ENCODE results near the gene SLCO3A1.
A peak's percentile ranks its signal among the peaks of the same experiment; 100 is the strongest.

SLCO3A1 gene

DNA sequence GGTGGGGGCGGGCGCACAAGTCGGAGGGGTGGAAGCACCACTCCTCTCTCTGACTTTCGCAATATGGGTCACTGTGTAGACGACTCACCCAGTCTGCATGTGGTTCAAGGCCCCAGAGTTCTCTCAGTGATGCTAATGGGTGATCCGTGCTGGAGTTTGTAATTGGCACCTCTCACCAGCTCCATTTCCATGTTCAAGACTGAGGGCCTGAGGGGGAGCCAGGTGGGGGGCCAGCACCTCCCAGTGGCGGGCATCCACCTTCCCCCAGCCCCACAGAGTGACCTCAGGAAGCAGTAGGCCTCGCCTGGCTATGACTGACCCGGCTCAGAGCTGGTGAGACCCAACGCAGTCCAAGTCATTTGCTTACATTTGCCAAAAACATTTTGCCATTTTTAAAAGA, 310.1 kb downstream of the SLCO3A1 start:
- TF ChIP-seq ZIC2 (tag by site-specific recombination; IDR thresholded peaks at IDR 0.05) (peak; percentile 15; the same call in 1 of the 2 replicates), ZNF544 (tag by site-specific recombination; IDR thresholded peaks at IDR 0.05) (no peak)
- H3K36me3 ChIP-seq (ENCODE audit: control insufficient read depth in 2 of 2, insufficient read depth in 1 of 2, low read length in 2 of 2), result no peaks in the 10 kb centered on the region
- no peaks in the 10 kb centered on the region for H3K9me3 ChIP-seq (ENCODE audit: control insufficient read depth, insufficient read depth, low read depth, low read length)
- ChIA-PET POLR2A (no interaction called here), CTCF (no interaction called here)
- no peak overlapping the region for H3K4me3 ChIP-seq (ENCODE audit: low read depth, low read length)
- H3K27ac ChIP-seq (ENCODE audit: extremely low read depth, low read depth, low read length), result no peak overlapping the region
- peaks cover 6% of the 10 kb centered on the region for H3K4me1 ChIP-seq (ENCODE audit: control insufficient read depth, insufficient read depth, low read length)

DNA sequence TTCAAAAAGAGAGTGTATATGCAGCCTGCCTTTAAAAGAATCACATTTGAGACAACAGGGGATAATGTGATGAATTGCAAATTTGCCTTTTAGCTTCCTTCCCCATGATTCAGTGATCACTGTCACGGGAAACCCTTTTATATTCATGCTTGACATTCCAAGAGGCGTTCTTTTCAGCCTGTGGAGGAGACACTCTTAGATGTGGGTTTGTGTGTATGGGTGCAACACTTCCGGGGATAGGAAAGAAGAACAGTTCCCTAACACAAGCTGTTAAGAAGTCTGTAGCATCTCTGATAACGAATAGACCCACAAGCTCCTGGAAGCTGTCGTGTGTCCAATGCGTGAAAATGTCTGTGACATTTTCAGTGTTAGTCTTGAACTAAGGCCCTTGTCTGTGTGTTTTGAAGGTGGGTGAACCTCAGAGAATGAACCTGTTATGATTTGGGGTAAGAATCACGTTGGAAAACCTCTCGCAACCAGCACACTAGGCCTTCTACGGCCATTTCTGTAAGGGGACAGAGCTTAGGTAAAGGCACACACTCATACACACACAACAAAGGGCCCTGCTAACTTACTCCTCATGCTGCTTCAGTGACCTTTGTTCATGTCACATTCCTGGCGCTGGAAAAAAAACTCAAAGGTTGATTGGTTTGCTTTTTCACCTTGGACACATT, 311.0 kb downstream of the SLCO3A1 start:
- H3K27ac ChIP-seq (ENCODE audit: extremely low read depth, low read depth, low read length), result no peak overlapping the region
- H3K4me1 ChIP-seq (ENCODE audit: control insufficient read depth, insufficient read depth, low read length), result peaks cover 6% of the 10 kb centered on the region
- no peak overlapping the region for H3K4me3 ChIP-seq (ENCODE audit: low read depth, low read length)
- CTCF ChIA-PET, result interaction anchor here (0.7 kb wide), 1 partner anchor 9 kb away, joined by 4 read pairs; no protein-coding TSS in a partner anchor
- no peaks in the 10 kb centered on the region for H3K36me3 ChIP-seq (ENCODE audit: control insufficient read depth in 2 of 2, insufficient read depth in 1 of 2, low read length in 2 of 2)
- TF ChIP-seq, protein P1, sequence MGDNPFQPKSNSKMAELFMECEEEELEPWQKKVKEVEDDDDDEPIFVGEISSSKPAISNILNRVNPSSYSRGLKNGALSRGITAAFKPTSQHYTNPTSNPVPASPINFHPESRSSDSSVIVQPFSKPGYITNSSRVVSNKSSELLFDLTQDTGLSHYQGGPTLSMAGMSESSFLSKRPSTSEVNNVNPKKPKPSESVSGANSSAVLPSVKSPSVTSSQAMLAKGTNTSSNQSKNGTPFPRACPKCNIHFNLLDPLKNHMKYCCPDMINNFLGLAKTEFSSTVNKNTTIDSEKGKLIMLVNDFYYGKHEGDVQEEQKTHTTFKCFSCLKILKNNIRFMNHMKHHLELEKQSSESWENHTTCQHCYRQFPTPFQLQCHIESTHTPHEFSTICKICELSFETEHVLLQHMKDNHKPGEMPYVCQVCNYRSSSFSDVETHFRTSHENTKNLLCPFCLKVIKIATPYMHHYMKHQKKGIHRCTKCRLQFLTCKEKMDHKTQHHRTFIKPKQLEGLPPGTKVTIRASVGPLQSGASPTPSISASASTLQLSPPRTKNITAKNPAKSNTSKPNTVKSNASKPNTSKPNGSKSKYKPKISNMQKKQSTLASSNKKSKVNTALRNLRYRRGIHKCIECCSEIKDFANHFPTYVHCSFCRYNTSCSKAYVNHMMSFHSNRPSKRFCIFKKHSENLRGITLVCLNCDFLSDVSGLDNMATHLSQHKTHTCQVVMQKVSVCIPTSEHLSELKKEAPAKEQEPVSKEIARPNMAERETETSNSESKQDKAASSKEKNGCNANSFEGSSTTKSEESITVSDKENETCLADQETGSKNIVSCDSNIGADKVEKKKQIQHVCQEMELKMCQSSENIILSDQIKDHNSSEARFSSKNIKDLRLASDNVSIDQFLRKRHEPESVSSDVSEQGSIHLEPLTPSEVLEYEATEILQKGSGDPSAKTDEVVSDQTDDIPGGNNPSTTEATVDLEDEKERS (tag by site-specific recombination; IDR thresholded peaks at IDR 0.05), result no peak
- POLR2A ChIA-PET, result no interaction called here
- no peaks in the 10 kb centered on the region for H3K9me3 ChIP-seq (ENCODE audit: control insufficient read depth, insufficient read depth, low read depth, low read length)

DNA sequence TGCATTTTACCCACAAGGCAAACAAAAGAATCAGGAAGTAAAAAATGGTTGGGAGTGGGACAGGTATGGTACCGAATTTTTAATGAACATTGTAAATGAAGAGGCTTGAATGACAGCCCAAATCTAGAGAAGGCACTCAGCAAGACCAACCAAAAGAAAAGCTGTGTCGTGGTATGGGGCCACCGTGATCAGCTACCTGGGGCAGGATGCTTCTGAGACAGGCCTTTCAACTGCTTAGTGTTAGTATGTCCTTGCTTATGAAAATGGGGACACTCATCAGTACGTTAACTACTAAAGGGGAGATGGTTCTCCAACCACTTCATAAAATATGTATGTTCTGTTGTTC, 311.5 kb downstream of the SLCO3A1 start:
- Histone ChIP-seq H3K27ac (ENCODE audit: extremely low read depth, low read depth, low read length) (no peak overlapping the region), H3K4me1 (ENCODE audit: control insufficient read depth, insufficient read depth, low read length) (peaks cover 6% of the 10 kb centered on the region), H3K4me3 (ENCODE audit: low read depth, low read length) (no peak overlapping the region), H3K36me3 (ENCODE audit: control insufficient read depth in 2 of 2, insufficient read depth in 1 of 2, low read length in 2 of 2) (no peaks in the 10 kb centered on the region), H3K9me3 (ENCODE audit: control insufficient read depth, insufficient read depth, low read depth, low read length) (no peaks in the 10 kb centered on the region)
- CTCF ChIA-PET, result interaction anchor here (0.7 kb wide), 1 partner anchor 9 kb away, joined by 4 read pairs; no protein-coding TSS in a partner anchor
- POLR2A ChIA-PET, result no interaction called here
- no peak for TF ChIP-seq ZNF792 (tag by site-specific recombination; IDR thresholded peaks at IDR 0.05)
- TF ChIP-seq, protein P2, sequence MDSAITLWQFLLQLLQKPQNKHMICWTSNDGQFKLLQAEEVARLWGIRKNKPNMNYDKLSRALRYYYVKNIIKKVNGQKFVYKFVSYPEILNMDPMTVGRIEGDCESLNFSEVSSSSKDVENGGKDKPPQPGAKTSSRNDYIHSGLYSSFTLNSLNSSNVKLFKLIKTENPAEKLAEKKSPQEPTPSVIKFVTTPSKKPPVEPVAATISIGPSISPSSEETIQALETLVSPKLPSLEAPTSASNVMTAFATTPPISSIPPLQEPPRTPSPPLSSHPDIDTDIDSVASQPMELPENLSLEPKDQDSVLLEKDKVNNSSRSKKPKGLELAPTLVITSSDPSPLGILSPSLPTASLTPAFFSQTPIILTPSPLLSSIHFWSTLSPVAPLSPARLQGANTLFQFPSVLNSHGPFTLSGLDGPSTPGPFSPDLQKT (IDR thresholded peaks at IDR 0.05; ENCODE audit: borderline replicate concordance, low read depth, low read length), result no peak
- no peak for TF ChIP-seq KLF8 (tag by site-specific recombination; IDR thresholded peaks at IDR 0.05)
- TF ChIP-seq ZNF292 (tag by site-specific recombination; IDR thresholded peaks at IDR 0.05; ENCODE audit: borderline replicate concordance, low read depth), result no peak
- TF ChIP-seq KLF10 (tag by site-specific recombination; IDR thresholded peaks at IDR 0.05), result no peak
- TF ChIP-seq, protein P3, sequence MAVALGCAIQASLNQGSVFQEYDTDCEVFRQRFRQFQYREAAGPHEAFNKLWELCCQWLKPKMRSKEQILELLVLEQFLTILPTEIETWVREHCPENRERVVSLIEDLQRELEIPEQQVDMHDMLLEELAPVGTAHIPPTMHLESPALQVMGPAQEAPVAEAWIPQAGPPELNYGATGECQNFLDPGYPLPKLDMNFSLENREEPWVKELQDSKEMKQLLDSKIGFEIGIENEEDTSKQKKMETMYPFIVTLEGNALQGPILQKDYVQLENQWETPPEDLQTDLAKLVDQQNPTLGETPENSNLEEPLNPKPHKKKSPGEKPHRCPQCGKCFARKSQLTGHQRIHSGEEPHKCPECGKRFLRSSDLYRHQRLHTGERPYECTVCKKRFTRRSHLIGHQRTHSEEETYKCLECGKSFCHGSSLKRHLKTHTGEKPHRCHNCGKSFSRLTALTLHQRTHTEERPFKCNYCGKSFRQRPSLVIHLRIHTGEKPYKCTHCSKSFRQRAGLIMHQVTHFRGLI (tag by site-specific recombination; IDR thresholded peaks at IDR 0.05), result no peak
- TF ChIP-seq, protein P4, sequence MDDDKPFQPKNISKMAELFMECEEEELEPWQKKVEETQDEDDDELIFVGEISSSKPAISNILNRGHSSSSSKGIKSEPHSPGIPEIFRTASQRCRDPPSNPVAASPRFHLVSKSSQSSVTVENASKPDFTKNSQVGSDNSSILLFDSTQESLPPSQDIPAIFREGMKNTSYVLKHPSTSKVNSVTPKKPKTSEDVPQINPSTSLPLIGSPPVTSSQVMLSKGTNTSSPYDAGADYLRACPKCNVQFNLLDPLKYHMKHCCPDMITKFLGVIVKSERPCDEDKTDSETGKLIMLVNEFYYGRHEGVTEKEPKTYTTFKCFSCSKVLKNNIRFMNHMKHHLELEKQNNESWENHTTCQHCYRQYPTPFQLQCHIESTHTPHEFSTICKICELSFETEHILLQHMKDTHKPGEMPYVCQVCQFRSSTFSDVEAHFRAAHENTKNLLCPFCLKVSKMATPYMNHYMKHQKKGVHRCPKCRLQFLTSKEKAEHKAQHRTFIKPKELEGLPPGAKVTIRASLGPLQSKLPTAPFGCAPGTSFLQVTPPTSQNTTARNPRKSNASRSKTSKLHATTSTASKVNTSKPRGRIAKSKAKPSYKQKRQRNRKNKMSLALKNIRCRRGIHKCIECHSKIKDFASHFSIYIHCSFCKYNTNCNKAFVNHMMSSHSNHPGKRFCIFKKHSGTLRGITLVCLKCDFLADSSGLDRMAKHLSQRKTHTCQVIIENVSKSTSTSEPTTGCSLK (tag by site-specific recombination; IDR thresholded peaks at IDR 0.05), result no peak
- no peak for TF ChIP-seq ZNF133 (tag by site-specific recombination; IDR thresholded peaks at IDR 0.05)
- TF ChIP-seq ZNF548 (tag by site-specific recombination; IDR thresholded peaks at IDR 0.05), result no peak
- TF ChIP-seq ZNF626 (tag by site-specific recombination; IDR thresholded peaks at IDR 0.05), result no peak
- TF ChIP-seq, protein P5, sequence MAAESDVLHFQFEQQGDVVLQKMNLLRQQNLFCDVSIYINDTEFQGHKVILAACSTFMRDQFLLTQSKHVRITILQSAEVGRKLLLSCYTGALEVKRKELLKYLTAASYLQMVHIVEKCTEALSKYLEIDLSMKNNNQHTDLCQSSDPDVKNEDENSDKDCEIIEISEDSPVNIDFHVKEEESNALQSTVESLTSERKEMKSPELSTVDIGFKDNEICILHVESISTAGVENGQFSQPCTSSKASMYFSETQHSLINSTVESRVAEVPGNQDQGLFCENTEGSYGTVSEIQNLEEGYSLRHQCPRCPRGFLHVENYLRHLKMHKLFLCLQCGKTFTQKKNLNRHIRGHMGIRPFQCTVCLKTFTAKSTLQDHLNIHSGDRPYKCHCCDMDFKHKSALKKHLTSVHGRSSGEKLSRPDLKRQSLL (tag by site-specific recombination; IDR thresholded peaks at IDR 0.05), result no peak
- no peak for TF ChIP-seq ZNF658 (tag by site-specific recombination; IDR thresholded peaks at IDR 0.05)
- TF ChIP-seq ZFP41 (tag by site-specific recombination; IDR thresholded peaks at IDR 0.05; ENCODE audit: borderline replicate concordance), result no peak
- TF ChIP-seq ZNF175 (tag by site-specific recombination; IDR thresholded peaks at IDR 0.05), result no peak
- TF ChIP-seq ZNF629 (tag by site-specific recombination; IDR thresholded peaks at IDR 0.05), result no peak
- TF ChIP-seq TRIM28 (IDR thresholded peaks at IDR 0.05; ENCODE audit: borderline replicate concordance, low read length), result no peak
- TF ChIP-seq ZNF501 (tag by site-specific recombination; IDR thresholded peaks at IDR 0.05), result no peak
- no peak for TF ChIP-seq GFI1B (tag by site-specific recombination; IDR thresholded peaks at IDR 0.05)
- no peak for TF ChIP-seq ZNF169 (tag by site-specific recombination; IDR thresholded peaks at IDR 0.05)
